ENCODE measurements around the gene OLFML3.

- TF ChIP-seq EZH2 (IDR thresholded peaks at IDR 0.05; ENCODE audit: low read length, unreplicated experiment) (no peak), CTCF (conservative IDR thresholded peaks at IDR 0.05; ENCODE audit: low read depth, low read length) (no peak)
These were observed 20.6 kb upstream of the OLFML3 start for GRCh38 chr1:113958691-113959090.

Measured in PC-3 (cell line).